Cardiac muscle cell (in vitro differentiated cells and primary cell): Measurements from ENCODE around the gene BTD. TPM values are rescaled to one million over a fixed set of nuclear protein-coding genes. Genes with fewer than 3 reads are reported as not detected.

ENCODE experiments used
- polyA plus RNA-seq: library from polyadenylated mRNA; unstranded; fragments of >200 nt; fragmentation: Nextera tagmentation; extraction: Ambion mirVana; gene quantifications from 2 replicates; pipeline ENCODE4 v1.2.1, GENCODE V29; 2016
- total RNA-seq: library from RNA; depleted of rRNA; stranded (reverse); fragments of >200 nt; gene quantifications from 2 replicates; pipeline ENCODE4 v1.2.3, GENCODE V29; 2016

The BTD gene
- total and polyA plus RNA-seq, 2 experiments from 2014 or later = 9.4 to 14.4 TPM

Other genes starting within 250 kb of the BTD start
- 17.1 and 21.1 TPM in 2 replicates for gene METTL6, start 174.2 kb upstream of the BTD start, total RNA-seq
- gene METTL6, start 174.2 kb upstream of the BTD start, polyA plus RNA-seq = 19.7 and 26.2 TPM in 2 replicates
- 13.2 and 20.9 TPM in 2 replicates for gene EAF1, start 174.1 kb upstream of the BTD start, total RNA-seq
- 8.7 and 12.7 TPM in 2 replicates for gene EAF1, start 174.1 kb upstream of the BTD start, polyA plus RNA-seq
- 4.5 and 10.4 TPM in 2 replicates for gene COLQ, start 80.0 kb upstream of the BTD start, total RNA-seq
- 7.5 and 12.6 TPM in 2 replicates for gene COLQ, start 80.0 kb upstream of the BTD start, polyA plus RNA-seq
- gene HACL1, start 176 bp upstream of the BTD start, total RNA-seq = 7.8 and 11.2 TPM in 2 replicates
- gene HACL1, start 176 bp upstream of the BTD start, polyA plus RNA-seq = 11.0 and 24.6 TPM in 2 replicates
- 16.2 and 20.8 TPM in 2 replicates for gene ANKRD28, start 196.2 kb downstream of the BTD start, total RNA-seq
- 9.7 and 13.8 TPM in 2 replicates for gene ANKRD28, start 196.2 kb downstream of the BTD start, polyA plus RNA-seq